ENCODE measurements around the gene TRRAP. TPM values are rescaled to one million over a fixed set of nuclear protein-coding genes. Genes with fewer than 3 reads are reported as not detected.

Gene TRRAP
- total and polyA plus RNA-seq, 2 of the 8 experiments (the other 6 are each of a cell fraction or from before 2014, with no cell fraction given): 21.7 to 48.6 TPM

- no peak overlapping the region for H4K5ac ChIP-seq (ENCODE audit: insufficient read length, low read depth, low read length)
- no peak overlapping the region for H2AFZ ChIP-seq (ENCODE audit: low read length)
- H3K23me2 ChIP-seq (ENCODE audit: low read depth, low read length): no peaks in the 10 kb centered on the region
- ChIA-PET POLR2A (ENCODE audit: partially characterized antibody) (interaction anchor here (0.7 to 0.9 kb wide), 2 partner anchors 34 to 204 kb away, joined by 3 read pairs; no protein-coding TSS in a partner anchor), CTCF (ENCODE audit: partially characterized antibody) (no interaction called here)
- no peak overlapping the region for H3K27ac ChIP-seq (ENCODE audit: low read depth, low read length)
- H3K4me3 ChIP-seq (ENCODE audit: extremely low read depth in 1 of 4, insufficient read depth in 2 of 4, low read depth in 3 of 4, low read length in 4 of 4): no peak overlapping the region
- FAIRE-seq: no peak
- H3K14ac ChIP-seq (ENCODE audit: insufficient read length): no peak overlapping the region
- no peak for DNase-seq (ENCODE audit: low read depth in 1 of 2, low spot score in 2 of 2)
- H2BK15ac ChIP-seq (ENCODE audit: low read length): no peak overlapping the region
- peaks cover 6 to 8% of the 10 kb centered on the region in 2 experiments for H4K20me1 ChIP-seq (replicated peaks in 1 of 2; ENCODE audit: control insufficient read depth in 1 of 2, insufficient read depth in 2 of 2, low read length in 2 of 2)
- no peaks in the 10 kb centered on the region; the same call in 1 of the 2 replicates for H3K79me1 ChIP-seq (ENCODE audit: low read depth, low read length)
- H2BK5ac ChIP-seq (ENCODE audit: low read depth, low read length): no peak overlapping the region; the same call in 1 of the 2 replicates
- H3K79me2 ChIP-seq (ENCODE audit: control insufficient read depth in 1 of 2, insufficient read depth in 2 of 2, low read length in 2 of 2): no peaks in the 10 kb centered on the region
- H2BK20ac ChIP-seq (ENCODE audit: low read length): no peak overlapping the region
- H4K8ac ChIP-seq (ENCODE audit: extremely low read depth, insufficient read depth, low read length): no peak overlapping the region; the same call in 1 of the 2 replicates
- H2BK120ac ChIP-seq (replicated peaks; ENCODE audit: low read depth, low read length): no peak overlapping the region
- no peak overlapping the region for H3K18ac ChIP-seq (ENCODE audit: extremely low read depth, low read length)
- no peak overlapping the region for H3K9ac ChIP-seq (replicated peaks in 1 of 4; ENCODE audit: extremely low read depth in 1 of 4, low read depth in 3 of 4, low read length in 3 of 4)
- peaks cover 38 to 80% (median 68%) of the 10 kb centered on the region in 4 experiments for H3K36me3 ChIP-seq (ENCODE audit: control insufficient read depth in 2 of 4, insufficient read depth in 4 of 4, low read length in 3 of 4)
- no peak overlapping the region for H3K56ac ChIP-seq (replicated peaks; ENCODE audit: insufficient read length, low read depth, low read length)
- no peak overlapping the region for H3K23ac ChIP-seq (ENCODE audit: insufficient read length)
- no peaks in the 10 kb centered on the region for H3K4me1 ChIP-seq (replicated peaks in 1 of 4; ENCODE audit: control insufficient read depth in 3 of 4, insufficient read depth in 4 of 4, low read length in 3 of 4)
- no peak overlapping the region for H2AK5ac ChIP-seq (ENCODE audit: low read depth, low read length)
- no peak overlapping the region for H2BK12ac ChIP-seq (ENCODE audit: low read depth, low read length)
- no peak overlapping the region for H3K4me2 ChIP-seq (ENCODE audit: insufficient read depth in 1 of 2, low read depth in 2 of 2, low read length in 2 of 2)
- no peak overlapping the region for H4K91ac ChIP-seq (replicated peaks; ENCODE audit: insufficient read length, low read length)
- no peaks in the 10 kb centered on the region for H3K9me3 ChIP-seq (ENCODE audit: insufficient read depth in 2 of 2, low read depth in 1 of 2, low read length in 1 of 2)
- H3K27me3 ChIP-seq (replicated peaks in 1 of 4; ENCODE audit: control insufficient read depth in 3 of 4, extremely low read depth in 1 of 4, insufficient read depth in 3 of 4, low read length in 3 of 4): no peaks in the 10 kb centered on the region
- TF ChIP-seq BRCA1 (IDR thresholded peaks at IDR 0.05; ENCODE audit: low read depth, low read length) (no peak), SAP30 (IDR thresholded peaks at IDR 0.05; ENCODE audit: insufficient read depth, insufficient replicate concordance, low read length) (no peak), SIX5 (IDR thresholded peaks at IDR 0.05; ENCODE audit: low read depth, low read length) (no peak), EGR1 (IDR thresholded peaks at IDR 0.05; ENCODE audit: borderline replicate concordance, low read depth, low read length) (no peak), CHD1 (IDR thresholded peaks at IDR 0.05; ENCODE audit: low read depth, low read length) (no peak), EP300 (IDR thresholded peaks at IDR 0.05; ENCODE audit: borderline replicate concordance in 1 of 2, low read depth in 2 of 2, low read length in 2 of 2) (no peak), SUZ12 (IDR thresholded peaks at IDR 0.05; ENCODE audit: low read length) (no peak)
- 84% methylated on average over 4 of the region's 4 CpGs; no CpG with 5 or more reads in 1 of the 2 experiments for WGBS, 2 experiments (ENCODE audit: extremely low coverage in 1 of 2, insufficient coverage in 1 of 2, insufficient read length in 1 of 2, insufficient replicate concordance in 2 of 2, low coverage in 1 of 2, low lambda C conversion rate in 2 of 2, missing lambda C conversion rate in 1 of 2)
- H3K4ac ChIP-seq (replicated peaks; ENCODE audit: insufficient read length, low read depth, low read length): no peak overlapping the region
Observed at GRCh38 chr7:99033765-99034164, 155.4 kb downstream of the TRRAP start.

All from H1 (cell line).